SHP77 (cell line): Measurements from ENCODE around the gene IREB2.

Experiments
- DNase-seq, 2 experiments: peaks; one replicate each; lab custom pipeline; 2025; lab: John Stamatoyannopoulos, UW

The IREB2 gene

GRCh38 chr15:78437107-78437761, 782 bp upstream of the IREB2 start:
- no peak for DNase-seq

GRCh38 chr15:78438619-78439285, 736 bp downstream of the IREB2 start:
- no peak for DNase-seq

GRCh38 chr15:78440375-78441373, 2.7 kb downstream of the IREB2 start:
- DNase-seq = no peak

- DNase-seq = no peak
Measured at GRCh38 chr15:78444255-78444654, 6.2 kb downstream of the IREB2 start.

- no peak for DNase-seq
Measured at GRCh38 chr15:78445875-78446274, 7.9 kb downstream of the IREB2 start.

GRCh38 chr15:78446551-78446950, 8.5 kb downstream of the IREB2 start:
- no peak for DNase-seq

GRCh38 chr15:78448441-78449219, 10.6 kb downstream of the IREB2 start:
- DNase-seq = no peak

- no peak for DNase-seq
Measured at GRCh38 chr15:78449220-78449999, 11.4 kb downstream of the IREB2 start.

- no peak for DNase-seq
Measured at GRCh38 chr15:78450285-78450858, 12.4 kb downstream of the IREB2 start.

- no peak for DNase-seq
Measured at GRCh38 chr15:78452485-78452884, 14.5 kb downstream of the IREB2 start.

- DNase-seq = no peak
Measured at GRCh38 chr15:78453447-78453846, 15.4 kb downstream of the IREB2 start.

- DNase-seq = no peak
Measured at GRCh38 chr15:78454992-78455391, 17.0 kb downstream of the IREB2 start.

- DNase-seq = peak; percentile 34
Measured at GRCh38 chr15:78455749-78456148, 17.7 kb downstream of the IREB2 start.

- DNase-seq = no peak
Measured at GRCh38 chr15:78456426-78456825, 18.4 kb downstream of the IREB2 start.

GRCh38 chr15:78457101-78457500, 19.1 kb downstream of the IREB2 start:
- DNase-seq = peak in 1 of 2 experiments; percentile 9

- no peak for DNase-seq
Measured at GRCh38 chr15:78460737-78461136, 22.7 kb downstream of the IREB2 start.

GRCh38 chr15:78461171-78461888, 23.3 kb downstream of the IREB2 start:
- DNase-seq = no peak

- DNase-seq = no peak
Measured at GRCh38 chr15:78469031-78469430, 31.0 kb downstream of the IREB2 start.

- no peak for DNase-seq
Measured at GRCh38 chr15:78477295-78477694, 39.3 kb downstream of the IREB2 start.

- no peak for DNase-seq
Measured at GRCh38 chr15:78479650-78480049, 41.6 kb downstream of the IREB2 start.
